HG03354 (cell line): Measurements from ENCODE around the gene B3GNT8.
"Not testable (repeated sequence)": the region's sequence is repeated elsewhere in the genome, so short reads cannot be mapped to it uniquely, and the experiment has no call there.

Experiments
- ATAC-seq: cut with Tn5 transposase; IDR thresholded peaks from one replicate; pipeline ENCODE4 v1.9.1; 2021; ENCODE audit warnings: mild to moderate bottlenecking; ENCODE audit not compliant: unreplicated experiment, poor library complexity, severe bottlenecking

Gene B3GNT8

DNA sequence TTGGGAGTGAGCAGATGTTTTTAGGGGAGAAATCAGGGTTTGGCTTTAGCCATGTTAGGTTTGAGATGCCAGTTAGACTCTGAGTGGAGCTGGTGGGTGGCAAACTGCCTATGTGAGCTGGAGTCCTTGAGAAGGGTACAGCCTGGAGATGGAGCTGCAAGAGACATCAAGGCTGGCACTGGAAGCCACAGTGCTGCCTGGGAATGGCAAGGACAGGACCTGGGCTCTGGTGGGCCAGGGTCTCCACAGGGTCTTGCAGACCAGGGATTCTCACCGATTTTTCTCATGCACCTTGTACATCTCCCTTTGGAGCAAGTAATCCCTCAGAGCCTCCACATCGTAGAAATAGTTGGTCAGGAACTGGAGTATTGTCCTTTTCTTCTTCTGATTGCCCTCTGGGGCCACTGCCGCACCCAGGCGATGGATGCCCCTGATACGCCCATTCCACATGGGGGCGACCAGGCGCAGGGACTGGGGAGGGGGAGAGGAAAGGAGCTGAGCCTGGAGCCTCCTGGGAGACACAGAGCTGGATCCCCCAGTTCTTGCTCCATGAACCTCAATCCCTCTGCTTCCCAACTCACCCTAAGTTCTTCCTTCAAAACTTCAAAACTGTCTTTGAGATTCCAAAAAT is 10.9 kb upstream of the B3GNT8 start:
- ATAC-seq = no peak

GRCh38 chr19:41436674-41436951 is 9.4 kb upstream of the B3GNT8 start:
- no peak for ATAC-seq

DNA sequence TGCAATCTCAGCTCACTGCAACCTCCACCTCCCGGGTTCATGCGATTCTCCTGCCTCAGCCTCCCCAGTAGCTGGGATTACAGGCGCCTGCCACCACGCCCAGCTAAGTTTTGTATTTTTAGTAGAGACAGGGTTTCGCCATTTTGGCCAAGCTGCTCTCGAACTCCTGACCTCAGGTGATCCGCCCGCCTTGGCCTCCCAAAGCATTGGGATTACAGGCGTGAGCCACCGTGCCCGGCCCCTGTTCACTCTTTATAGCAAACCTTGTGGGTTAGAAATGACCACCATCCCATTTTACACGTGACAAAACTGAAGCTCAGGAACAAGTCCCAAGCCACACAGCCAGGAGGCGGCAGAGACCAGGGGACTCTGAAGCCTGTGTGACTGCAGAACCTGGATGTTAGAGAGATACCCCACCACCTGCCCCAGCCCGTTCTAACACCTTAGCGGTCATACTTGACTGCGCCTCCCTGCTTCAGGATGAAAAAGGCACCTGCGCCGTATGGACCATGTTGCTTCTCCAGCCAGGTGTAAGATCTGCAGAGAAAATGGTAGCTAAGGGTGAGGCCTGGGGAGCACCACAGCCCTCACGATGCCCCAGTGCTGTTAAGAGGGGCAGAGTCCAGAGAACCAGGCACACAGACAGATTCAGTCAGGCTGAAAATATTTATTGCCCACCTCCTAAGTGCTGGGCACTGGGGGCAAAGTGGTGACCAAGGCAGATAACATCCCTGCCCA is 8.9 kb upstream of the B3GNT8 start:
- ATAC-seq = no peak

- not testable (repeated sequence) for ATAC-seq
Measured at GRCh38 chr19:41435376-41435775, 8.2 kb upstream of the B3GNT8 start.

- ATAC-seq = no peak
Measured at GRCh38 chr19:41434450-41434849, 7.3 kb upstream of the B3GNT8 start.

- no peak for ATAC-seq
Measured at GRCh38 chr19:41433171-41433570, 6.0 kb upstream of the B3GNT8 start.

DNA sequence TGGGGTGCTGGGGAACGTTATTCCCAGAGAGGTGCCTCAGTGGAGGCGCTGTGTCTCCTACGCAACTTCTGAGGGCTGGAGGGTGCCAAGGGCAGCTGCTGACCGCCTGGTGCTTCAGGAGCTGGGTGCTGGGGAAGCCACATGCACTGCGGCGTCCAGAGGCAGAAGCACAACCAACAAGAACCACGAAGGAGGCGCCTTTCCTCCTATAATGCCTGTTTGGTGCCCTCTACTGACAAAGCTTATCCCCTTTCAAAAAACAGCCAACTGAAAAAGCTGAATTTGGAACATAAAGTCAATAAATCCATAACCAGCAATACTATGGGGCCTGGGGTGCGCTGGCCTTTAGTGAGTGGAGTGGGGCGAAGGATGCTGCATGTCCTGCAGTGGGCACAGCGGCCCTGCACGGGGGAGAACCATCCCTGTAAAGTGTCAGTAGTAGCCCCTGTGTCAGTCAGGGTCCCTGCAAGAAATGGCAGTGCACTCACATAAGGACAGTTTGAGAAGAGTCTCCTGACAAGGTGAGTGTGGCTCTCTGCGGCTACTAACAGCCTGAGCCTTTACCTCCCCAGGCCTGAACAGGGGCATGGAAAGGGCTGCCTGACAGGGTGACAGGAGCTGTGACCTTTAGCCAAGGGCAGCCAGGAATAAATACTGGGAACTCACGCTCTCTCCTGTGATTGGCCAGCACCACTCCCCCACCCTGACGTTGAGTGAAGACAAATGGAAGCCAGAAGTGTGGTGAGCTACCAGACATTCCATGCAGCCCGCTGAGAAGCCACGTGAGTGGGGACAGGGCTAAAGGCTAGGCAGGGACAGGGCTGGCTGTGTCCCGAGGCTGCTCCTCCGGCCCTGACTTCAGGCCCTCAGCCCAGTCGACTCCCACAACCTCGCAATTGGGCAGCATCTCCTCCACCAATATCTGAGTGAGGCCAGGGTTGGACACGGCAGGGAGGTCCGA is 4.5 kb upstream of the B3GNT8 start:
- no peak for ATAC-seq

- no peak for ATAC-seq
Measured at GRCh38 chr19:41430922-41431321, 3.7 kb upstream of the B3GNT8 start.

DNA sequence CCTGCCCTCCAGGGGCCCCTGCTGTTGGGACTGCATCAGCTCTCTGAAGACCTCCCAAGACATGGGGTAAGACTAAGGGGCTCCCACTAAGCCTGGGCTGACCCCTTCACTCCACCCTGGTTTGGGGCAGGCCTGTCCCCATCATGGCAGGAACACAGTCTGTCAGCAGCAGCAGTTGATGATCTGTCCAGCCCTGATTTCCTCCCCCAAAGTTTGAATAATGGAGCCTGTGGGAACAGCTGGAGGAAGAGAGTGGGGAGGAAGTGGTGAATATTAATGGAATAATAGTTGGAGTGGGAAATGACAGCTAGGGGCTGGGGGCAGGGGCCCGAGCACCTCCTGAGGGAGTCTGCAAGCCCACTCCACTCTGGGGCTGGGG is 1.3 kb upstream of the B3GNT8 start:
- no peak for ATAC-seq

- no peak for ATAC-seq
Measured at GRCh38 chr19:41427647-41428480, 690 bp upstream of the B3GNT8 start.

DNA sequence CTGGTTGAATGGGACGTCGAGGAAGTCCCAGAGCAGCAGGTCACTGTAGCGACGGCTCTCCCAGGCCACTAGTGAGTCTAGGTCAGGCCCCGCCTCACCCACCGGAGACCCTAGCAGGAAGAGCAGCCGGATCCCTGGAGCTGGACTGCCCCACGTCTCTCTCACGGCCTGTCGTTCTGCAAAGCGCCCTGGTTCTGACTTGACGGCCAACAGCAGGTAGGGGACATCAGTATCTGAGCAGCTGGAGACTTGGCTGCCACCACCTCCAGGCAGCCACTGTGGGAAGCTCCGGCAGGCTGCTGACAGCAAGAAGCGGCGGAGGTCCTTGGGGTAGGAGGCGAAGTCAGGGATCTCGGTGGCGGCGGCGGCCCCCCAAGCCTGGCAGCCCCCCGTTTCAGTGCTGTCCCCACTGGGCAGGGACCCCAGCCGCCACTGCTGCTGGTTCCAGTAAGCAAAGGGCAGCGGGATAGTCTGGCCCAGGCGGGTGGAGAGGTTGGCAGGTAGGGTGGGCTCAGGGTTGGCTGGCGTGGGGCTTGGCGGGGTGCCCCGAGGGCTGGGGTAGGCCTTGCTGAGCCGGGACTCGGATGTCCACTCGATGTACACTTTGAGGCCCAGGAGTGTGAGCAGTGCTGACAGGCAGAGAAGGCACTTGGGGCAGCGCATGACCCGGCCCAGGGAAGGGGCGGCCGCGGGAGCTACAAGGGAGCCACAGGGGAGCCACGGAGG is 895 bp downstream of the B3GNT8 start:
- no peak for ATAC-seq

DNA sequence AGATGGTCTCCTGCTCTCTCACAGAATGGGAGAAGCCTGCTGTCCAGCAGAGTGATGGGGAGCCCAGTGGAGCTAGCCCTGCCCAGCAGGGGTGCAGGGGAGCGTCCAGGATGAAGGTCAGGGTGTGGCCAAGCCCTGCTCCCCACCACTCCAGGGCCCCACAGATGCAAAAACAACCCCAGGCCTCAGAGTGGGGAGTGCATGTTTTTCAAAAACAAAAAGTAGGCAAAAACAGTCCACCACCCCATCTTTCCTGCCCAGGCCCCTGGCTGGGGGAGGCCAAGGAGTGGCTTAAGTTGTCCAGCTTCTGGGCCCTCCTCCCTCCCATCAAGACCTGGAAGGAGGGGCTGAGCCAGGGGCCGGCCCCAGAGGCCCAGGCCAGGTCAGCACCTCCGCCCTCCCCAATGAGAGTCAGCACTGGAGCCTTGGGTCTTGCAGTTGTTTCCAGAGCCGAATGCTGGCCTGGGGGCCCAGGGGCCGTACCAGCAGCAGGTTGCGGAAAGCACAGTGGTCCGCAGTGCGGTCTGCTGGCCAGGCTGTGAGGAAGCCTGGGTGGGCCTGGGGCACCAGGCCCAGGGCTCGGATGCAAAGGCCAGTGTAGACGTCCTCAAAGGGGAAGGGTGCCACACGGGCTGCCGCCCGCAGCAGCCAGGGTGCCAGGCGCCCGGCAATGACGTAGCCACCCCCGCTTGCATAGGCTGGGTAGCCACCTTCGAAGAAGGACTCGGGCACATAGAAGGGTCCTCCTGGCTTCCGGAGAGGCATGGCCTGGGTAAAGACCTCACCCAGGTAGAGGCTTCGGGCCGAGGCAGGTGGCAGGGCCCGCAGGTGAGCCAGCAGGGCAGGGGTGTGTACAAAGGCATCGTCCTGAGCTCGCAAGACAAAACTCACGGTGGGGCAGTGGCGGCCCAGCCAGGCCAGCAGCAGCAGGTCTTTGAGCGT is 1.7 kb downstream of the B3GNT8 start:
- no peak for ATAC-seq

DNA sequence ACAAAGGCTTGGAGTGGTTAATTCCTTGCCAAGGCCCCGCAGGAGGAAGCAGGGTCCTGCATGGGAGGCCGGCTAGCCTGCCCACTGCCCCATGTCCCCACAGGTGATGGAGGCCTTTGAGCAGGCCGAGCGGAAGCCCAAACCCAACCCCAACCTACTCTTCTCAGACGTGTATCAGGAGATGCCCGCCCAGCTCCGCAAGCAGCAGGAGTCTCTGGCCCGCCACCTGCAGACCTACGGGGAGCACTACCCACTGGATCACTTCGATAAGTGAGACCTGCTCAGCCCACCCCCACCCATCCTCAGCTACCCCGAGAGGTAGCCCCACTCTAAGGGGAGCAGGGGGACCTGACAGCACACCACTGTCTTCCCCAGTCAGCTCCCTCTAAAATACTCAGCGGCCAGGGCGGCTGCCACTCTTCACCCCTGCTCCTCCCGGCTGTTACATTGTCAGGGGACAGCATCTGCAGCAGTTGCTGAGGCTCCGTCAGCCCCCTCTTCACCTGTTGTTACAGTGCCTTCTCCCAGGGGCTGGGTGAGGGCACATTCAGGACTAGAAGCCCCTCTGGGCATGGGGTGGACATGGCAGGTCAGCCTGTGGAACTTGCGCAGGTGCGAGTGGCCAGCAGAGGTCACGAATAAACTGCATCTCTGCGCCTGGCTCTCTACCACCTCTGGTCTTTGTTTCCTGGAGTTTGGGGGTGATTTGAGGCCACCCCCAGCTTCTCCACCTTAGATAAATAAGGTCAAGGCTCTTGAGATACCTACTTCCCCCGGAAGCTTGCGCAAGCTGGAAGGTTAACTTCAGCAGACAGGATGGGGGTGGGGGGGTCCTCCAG is 2.6 kb downstream of the B3GNT8 start:
- no peak for ATAC-seq

DNA sequence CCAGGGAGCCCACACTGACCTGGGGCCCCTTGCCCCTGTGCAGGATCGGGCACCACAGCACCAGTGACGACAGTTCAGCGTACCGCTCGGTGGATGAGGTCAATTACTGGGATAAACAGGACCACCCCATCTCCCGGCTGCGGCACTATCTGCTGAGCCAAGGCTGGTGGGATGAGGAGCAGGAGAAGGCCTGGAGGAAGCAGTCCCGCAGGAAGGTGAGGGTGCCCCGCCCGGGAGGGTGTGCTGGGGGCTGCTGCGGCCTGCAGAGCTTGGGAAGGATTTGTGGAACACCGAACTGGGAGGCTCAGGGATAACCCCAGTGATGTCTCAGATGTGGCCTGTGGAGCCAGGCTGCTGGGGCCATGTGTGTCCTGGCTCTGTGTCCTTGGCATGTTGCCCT is 4.2 kb downstream of the B3GNT8 start:
- ATAC-seq = no peak

DNA sequence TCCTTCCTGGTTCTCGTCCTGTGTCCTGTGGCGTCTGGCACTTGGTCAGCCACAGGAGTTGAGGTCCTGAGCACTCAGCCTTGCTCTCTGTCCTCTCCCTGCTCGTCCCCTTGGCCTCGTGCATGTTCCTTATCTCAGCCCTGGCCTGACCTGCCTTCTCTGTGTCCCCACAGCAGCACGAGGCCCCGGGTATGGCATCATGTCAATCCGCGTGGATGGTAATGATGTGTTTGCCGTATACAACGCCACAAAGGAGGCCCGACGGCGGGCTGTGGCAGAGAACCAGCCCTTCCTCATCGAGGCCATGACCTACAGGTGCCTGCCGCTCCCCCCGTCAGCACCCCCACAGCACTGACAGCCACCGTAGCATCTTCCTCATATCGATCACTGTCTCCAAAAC is 4.7 kb downstream of the B3GNT8 start:
- no peak for ATAC-seq

GRCh38 chr19:41421973-41422372 is 5.2 kb downstream of the B3GNT8 start:
- no peak for ATAC-seq

- ATAC-seq = no peak
Measured at GRCh38 chr19:41421314-41421713, 5.9 kb downstream of the B3GNT8 start.
